ENCODE measurements around the gene VRK3. TPM values are rescaled to one million over a fixed set of nuclear protein-coding genes. Genes with fewer than 3 reads are reported as not detected.

VRK3 gene
- total and polyA plus RNA-seq, 2 donors (not counting 3 experiments of a cell fraction or from before 2014, with no cell fraction given) = 20.4 to 36.0 TPM

GRCh38 chr19:49954933-49955332, 70.2 kb downstream of the VRK3 start:
- Histone ChIP-seq H4K20me1 (replicated peaks; ENCODE audit: control insufficient read depth, extremely low read depth, insufficient read depth, low read length) (no peaks in the 10 kb centered on the region), H2AFZ (ENCODE audit: low read depth, low read length) (peak overlapping the region; percentile 86), H3K4me2 (ENCODE audit: insufficient read depth, low read length) (peak overlapping the region; percentile 67), H3K27me3 (ENCODE audit: control insufficient read depth in 2 of 2, insufficient read depth in 2 of 2, low read length in 2 of 2) (peaks cover 9 to 16% of the 10 kb centered on the region in 2 experiments), H3K27ac (ENCODE audit: insufficient read depth, low read depth, low read length) (no peak overlapping the region), H3K9ac (replicated peaks; ENCODE audit: extremely low read depth, insufficient read depth, low read length) (no peak overlapping the region), H3K9me1 (replicated peaks; ENCODE audit: control insufficient read depth, extremely low read depth, insufficient read depth, low read length) (no peaks in the 10 kb centered on the region), H3K36me3 (ENCODE audit: control insufficient read depth in 2 of 2, extremely low read depth in 1 of 2, insufficient read depth in 2 of 2, low read length in 2 of 2) (no peaks in the 10 kb centered on the region), H3K79me2 (ENCODE audit: control insufficient read depth, insufficient read depth, low read length) (no peaks in the 10 kb centered on the region), H3K9me3 (replicated peaks; ENCODE audit: control insufficient read depth, insufficient read depth, low read length) (no peaks in the 10 kb centered on the region), H3K4me3 (replicated peaks in 1 of 3; ENCODE audit: insufficient read depth in 1 of 3, low read depth in 1 of 3, low read length in 3 of 3) (peak overlapping the region in 1 of 3 experiments; percentile 25), H3K4me1 (ENCODE audit: control insufficient read depth, extremely low read depth, insufficient read depth, low read length) (peaks cover 5% of the 10 kb centered on the region)
- BruUV-seq (replicated peaks) = no TSS peak
- intact Hi-C loops (cut with micrococcal nuclease) = no loop called here
- ChIA-PET POLR2A (interaction anchor here (0.7 kb wide), 1 partner anchor 29 kb away, joined by 9 read pairs; no protein-coding TSS in a partner anchor), CTCF (interaction anchor here (0.8 to 2.5 kb wide), 9 partner anchors 11 to 181 kb away, joined by 3 to 12 read pairs (median 4); no protein-coding TSS in a partner anchor)
- FAIRE-seq (peak; percentile 4), DNase-seq (ENCODE audit: low read depth, low spot score) (no peak)
- dilution Hi-C loops (cut with MboI; ENCODE audit: extremely low pct_ligation_motif_present, low sequenced_read_pairs) = no loop called here
- TF ChIP-seq EZH2 (IDR thresholded peaks at IDR 0.05; ENCODE audit: borderline replicate concordance, low read depth, low read length, severe bottlenecking) = no peak
- TF ChIP-seq JUN (IDR thresholded peaks at IDR 0.05; ENCODE audit: borderline replicate concordance, insufficient read depth, insufficient read length, low read depth) = no peak
- TF ChIP-seq, protein P1, sequence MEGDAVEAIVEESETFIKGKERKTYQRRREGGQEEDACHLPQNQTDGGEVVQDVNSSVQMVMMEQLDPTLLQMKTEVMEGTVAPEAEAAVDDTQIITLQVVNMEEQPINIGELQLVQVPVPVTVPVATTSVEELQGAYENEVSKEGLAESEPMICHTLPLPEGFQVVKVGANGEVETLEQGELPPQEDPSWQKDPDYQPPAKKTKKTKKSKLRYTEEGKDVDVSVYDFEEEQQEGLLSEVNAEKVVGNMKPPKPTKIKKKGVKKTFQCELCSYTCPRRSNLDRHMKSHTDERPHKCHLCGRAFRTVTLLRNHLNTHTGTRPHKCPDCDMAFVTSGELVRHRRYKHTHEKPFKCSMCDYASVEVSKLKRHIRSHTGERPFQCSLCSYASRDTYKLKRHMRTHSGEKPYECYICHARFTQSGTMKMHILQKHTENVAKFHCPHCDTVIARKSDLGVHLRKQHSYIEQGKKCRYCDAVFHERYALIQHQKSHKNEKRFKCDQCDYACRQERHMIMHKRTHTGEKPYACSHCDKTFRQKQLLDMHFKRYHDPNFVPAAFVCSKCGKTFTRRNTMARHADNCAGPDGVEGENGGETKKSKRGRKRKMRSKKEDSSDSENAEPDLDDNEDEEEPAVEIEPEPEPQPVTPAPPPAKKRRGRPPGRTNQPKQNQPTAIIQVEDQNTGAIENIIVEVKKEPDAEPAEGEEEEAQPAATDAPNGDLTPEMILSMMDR (IDR thresholded peaks at IDR 0.05; ENCODE audit: extremely low read depth in 1 of 2, insufficient read depth in 1 of 2, low read depth in 1 of 2, low read length in 2 of 2) = no peak
- no peak for TF ChIP-seq POLR2AphosphoS5 (IDR thresholded peaks at IDR 0.05; ENCODE audit: insufficient read depth, low read depth, low read length)
- TF ChIP-seq POLR2A (IDR thresholded peaks at IDR 0.05; ENCODE audit: low read depth, low read length) = no peak
- TF ChIP-seq MYC (IDR thresholded peaks at IDR 0.05; ENCODE audit: low read depth, low read length) = no peak
- no peak for TF ChIP-seq MAX (IDR thresholded peaks at IDR 0.05; ENCODE audit: insufficient read depth, insufficient read length)
- no peak for TF ChIP-seq FOS (IDR thresholded peaks at IDR 0.05; ENCODE audit: borderline replicate concordance, insufficient read depth, low read length)
- TF ChIP-seq GATA2 (IDR thresholded peaks at IDR 0.05; ENCODE audit: insufficient read depth, insufficient read length, low read depth, low read length) = no peak

Data from endothelial cell of umbilical vein (primary cell).